Stimulated activated CD8-positive, alpha-beta memory T cell treated with anti-CD3 and anti-CD28 coated beads, Interleukin-15, amount 100 ng/mL, for 24 hours (primary cell): ENCODE results near the gene SUMO3.

Experiments
- DNase-seq: peaks from one replicate; pipeline ENCODE4 v3.0.0-alpha.2; 2020; ENCODE audit warnings: low read depth

SUMO3 gene

GRCh38 chr21:44817914-44818639, at the start of gene SUMO3:
SUMO3 (minus strand) TSS chr21:44818062; CDS start chr21:44817968, 94 bp downstream.
- DNase-seq = peak; percentile 77

DNA sequence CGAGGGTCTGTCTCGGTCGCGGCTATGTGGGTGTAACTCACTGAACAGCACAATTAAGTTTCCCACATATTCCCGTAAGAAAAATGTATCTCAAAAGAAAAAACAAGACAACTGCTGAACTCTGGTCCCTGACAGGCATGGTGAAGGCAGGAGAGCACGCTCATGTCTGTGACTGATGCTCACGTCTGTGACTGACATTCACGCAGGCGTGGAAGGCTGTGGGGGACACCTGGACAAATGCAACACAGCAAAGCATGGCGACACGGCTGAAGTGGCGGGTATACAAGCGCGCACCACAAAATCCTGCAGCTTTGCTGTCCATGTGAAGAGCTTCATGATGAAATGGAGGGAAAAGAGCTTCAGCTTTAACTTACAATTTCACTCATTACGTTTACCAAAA, 49.6 kb upstream of the SUMO3 start:
- no peak for DNase-seq

DNA sequence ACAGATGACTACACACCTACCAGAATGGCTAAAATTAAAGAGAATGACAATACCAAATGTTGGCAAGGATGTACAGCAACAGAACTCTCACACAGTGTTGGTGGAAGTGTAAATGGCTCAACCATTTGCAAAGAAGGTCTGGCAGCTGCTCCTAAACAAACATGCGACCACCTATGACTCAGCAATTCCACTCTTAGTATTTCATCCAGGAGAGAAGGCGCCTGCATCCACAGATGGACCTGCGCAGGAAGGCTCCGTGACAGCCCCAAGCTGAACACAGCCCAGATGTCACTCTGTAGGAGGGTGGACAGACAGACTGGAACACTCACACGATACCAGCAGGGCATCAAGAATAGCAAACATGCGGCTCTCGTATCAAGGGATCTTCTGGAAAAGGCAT, 48.9 kb upstream of the SUMO3 start:
- DNase-seq = no peak

- no peak for DNase-seq
Observed at GRCh38 chr21:44865561-44866280, 47.9 kb upstream of the SUMO3 start.

DNA sequence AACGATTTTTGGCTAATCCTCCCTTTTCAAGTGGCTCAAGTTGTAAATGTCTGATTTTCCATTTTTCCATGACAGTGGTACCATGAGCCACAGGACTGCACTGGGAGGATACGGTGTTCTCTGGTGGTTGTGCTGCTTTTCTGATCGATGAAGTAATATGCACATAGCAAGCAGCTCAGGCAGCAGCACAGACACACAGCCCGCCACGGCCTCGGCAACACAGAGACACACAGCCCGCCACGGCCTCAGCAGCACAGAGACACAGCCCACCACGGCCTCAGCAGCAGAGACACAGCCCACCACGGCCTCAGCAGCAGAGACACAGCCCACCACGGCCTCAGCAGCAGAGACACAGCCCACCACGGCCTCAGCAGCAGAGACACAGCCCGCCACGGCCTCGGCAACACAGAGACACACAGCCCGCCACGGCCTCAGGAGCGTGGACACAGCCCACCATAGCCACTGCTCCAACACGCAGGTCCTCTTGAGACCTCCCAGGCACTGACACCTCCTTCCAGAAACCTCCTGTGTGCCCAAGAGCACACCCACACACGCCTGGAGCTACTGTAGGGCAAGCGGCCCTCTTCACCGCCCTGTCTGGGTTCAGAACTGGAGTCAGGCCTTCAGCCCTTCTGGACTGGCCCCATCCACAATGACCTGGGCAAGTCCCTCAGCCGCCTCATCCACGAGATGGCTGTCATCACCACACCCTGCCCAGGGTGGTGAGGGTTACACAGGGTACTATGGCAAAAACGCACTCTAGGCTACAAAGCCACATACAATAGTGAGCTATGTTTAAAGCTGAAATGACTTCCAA, 45.2 kb upstream of the SUMO3 start:
- no peak for DNase-seq

GRCh38 chr21:44858791-44859190, 40.9 kb upstream of the SUMO3 start:
- DNase-seq = no peak

DNA sequence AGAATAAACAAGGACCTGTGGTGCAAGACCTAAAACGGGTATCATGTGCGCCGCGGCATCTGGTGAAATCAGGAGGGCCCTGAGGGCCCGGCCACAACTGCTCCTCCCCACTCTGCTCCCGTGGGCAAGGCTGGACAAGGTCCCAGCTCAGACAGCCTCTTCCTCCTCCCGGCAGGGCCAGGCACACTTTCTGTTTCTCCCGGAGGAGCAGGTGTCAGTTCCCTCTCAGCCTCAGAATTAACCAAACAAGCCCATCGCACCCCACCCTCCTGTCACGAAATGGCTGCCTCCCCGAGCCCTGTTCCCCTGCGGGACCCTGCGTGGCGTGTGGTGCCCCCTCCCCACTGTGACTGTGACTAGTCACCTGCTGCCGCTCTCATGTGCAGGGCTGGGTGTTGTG, 40.4 kb upstream of the SUMO3 start:
- DNase-seq = no peak

GRCh38 chr21:44857127-44857892, 39.4 kb upstream of the SUMO3 start:
- no peak for DNase-seq

GRCh38 chr21:44856131-44856530, 38.3 kb upstream of the SUMO3 start:
- no peak for DNase-seq

DNA sequence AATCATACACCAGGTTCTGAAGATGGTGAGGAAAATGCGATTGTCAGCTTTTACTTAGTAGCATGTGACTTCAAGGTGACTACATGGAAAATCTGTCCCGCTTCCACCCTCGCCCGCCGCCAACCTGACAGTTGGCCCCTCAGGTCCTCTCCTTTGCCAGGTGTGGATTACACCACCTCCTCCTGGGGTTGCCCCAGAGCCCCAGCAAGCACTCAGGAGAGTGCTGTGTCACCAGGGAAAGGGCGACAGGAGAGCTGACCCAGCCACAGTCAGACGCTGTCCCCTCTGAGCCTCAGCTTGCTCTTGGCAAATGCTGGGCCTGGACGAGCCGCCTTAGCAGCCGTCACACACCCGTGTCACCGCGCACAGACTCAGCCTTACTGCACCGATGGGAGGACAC, 37.7 kb upstream of the SUMO3 start:
- DNase-seq = no peak

DNA sequence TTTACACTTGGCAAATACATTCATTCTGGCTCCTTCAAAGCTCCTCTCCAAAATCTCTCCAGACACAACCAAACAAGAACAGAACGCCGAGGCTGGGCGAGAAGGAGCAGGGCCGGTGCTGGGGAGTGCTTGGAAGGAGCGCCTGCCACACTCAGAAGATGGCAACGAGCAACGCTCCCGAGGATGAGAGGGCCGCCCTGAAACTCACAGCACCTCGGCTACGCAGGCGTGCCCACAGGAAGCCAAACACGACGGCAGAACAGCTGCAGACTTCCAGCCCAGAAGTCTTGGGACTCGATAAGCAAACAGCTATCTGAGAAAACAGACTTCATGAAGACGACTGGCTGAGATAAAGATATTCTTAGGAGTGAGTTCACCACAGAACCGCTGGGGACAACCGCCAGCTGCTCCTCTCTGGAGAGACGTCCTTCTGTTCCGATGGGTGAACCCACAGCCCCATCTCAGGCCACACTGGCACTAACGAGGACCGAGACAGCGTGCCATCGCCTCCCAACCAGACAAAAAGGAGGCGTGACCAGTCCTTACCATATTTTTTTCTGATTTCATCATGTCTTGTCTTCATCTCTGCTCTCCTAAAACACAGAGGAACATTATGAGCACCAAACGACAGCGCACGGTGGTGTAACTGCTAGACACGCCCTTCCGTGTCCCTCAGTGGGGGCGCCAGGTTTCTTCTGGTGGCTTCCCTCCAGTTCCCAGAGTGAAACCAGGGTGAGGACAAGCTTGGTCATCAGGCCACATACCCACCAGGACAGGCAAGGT, 37.0 kb upstream of the SUMO3 start:
- DNase-seq = no peak

GRCh38 chr21:44854391-44854663, 36.5 kb upstream of the SUMO3 start:
- no peak for DNase-seq

DNA sequence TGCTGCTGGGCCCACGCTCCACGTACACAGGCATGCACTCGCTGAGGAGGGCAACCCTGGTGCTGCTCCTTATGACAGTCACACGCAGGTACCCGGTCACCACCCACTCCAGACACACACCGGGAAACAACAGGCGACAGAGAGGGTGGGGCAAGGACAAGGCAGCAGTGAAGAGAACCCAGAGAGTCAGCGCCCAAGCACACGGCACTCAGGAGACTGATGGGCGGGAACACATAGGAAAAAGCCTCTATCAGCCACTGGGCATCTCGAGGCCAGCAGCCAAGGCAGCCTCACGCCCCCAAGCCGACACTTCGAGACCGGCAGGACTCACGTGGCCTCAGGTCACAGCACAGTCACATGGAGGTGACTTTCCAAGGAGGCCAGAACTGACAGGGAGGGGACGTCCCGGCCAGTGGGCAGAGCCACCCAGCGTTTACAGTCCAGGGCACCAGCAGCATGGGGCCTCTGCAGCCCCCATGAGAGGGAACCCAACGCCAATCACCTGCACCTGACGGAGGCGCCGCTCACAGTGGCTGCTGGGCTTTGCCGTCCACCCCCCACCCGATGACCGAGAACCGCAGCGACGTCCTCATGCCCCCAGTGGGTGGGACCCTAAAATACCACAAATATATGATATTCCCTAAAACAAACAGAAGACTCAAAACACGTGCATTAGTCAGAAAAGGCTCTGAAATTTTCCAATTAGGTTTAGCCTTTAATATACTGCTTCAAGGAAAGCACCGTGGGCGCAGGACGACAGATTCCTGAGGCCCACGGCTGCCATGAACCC, 35.9 kb upstream of the SUMO3 start:
- no peak for DNase-seq

GRCh38 chr21:44850905-44851657, 33.2 kb upstream of the SUMO3 start:
- DNase-seq = no peak

DNA sequence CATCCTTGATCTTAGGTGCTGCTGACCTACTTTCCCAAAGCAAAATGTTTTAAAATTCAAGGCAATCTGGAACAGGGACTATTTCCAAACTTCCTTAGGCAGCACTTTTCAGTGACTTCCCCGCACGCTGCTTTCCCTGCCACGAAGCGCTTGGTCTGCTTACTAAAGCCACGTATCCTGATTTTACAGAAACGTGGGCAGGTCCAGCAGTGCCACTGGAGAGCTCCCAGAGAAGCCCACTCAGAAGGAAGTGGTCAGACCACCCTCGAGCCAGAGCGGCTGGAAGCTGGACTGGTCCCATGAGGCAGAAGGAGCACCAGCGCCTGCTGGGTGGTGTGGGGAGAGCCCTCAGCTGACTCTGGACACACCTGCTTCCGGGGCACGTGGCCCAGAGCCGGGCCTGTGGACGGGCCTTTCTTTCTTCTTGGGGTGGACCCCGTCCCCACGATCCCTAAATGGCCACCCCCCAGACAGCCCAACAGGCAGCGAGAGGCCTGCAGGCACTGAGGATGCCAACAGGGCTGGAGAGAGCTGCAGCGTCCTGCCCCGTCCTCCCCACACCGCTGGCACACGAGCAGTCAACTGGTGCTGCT, 32.4 kb upstream of the SUMO3 start:
- DNase-seq = no peak

DNA sequence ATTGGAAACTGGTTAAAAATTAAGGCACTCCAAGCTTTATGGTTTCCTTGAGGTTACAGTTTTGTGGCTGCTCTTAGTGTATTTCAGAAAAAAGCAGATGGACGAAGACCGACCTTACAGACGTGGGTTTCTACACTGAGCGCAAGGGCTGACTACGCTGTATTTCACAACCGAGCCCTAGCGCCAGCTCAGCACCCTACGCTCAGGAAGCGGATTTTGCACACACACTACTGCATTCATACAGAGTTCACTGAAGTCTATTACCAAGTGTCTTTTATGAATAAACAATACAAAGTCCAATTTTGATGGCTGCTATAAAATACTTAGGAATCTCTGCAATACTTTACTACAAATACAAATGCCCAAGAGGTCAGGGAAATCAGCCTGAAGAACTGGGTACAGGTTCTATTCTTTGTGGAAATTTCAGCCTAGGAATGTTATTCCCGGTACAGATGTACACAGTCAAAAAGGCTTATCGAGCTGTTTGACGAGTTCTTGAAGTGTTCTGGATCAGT, 31.8 kb upstream of the SUMO3 start:
- no peak for DNase-seq

DNA sequence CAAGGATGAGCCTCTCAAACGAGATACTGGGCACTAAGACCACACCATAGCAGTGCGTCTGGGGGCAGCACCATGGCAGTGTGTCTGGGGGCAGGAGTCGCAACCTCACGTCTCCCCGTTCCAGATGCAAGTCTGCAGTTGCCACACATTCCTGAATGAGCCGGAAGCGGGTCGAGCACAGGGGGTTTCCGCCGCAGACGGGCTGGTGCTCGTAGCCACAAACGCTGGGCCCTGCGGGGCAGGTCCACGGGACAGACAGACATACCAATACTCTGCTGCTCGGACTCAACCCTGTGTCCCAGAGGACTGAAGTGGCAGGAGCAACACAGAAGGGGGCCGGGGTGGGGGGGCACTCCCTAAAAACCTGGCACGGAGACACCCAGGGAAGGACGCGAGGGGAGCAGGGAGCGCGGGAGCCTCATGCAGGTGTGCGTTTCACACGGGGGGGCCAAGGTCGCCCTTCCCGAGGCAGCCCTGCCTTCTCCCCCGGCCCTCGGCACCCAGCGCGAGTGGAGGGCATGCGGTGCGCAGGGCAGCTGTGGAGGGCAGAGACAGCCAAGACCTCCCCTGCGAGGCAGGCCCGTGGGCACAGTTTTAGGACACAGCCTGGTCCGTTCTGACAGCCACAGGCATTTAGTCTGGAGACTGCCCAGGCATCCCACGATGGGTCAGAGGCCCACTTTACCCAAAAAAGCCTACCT, 31.1 kb upstream of the SUMO3 start:
- no peak for DNase-seq

GRCh38 chr21:44847261-44848056, 29.6 kb upstream of the SUMO3 start:
- no peak for DNase-seq
